Activated B cell treated with CpG ODN at 0.5 μM for 24 hours (primary cell): Measurements from ENCODE around the gene SUGCT. TPM values are rescaled to one million over a fixed set of nuclear protein-coding genes. Genes with fewer than 3 reads are reported as not detected.

Experiments
- ATAC-seq: fragments of 200-7000 bp; cut with Tn5 transposase; one replicate; pipeline ENCODE4 v1.10.0; 2021; ENCODE audit warnings: low read depth, mild to moderate bottlenecking, moderate library complexity
- CTCF ChIA-PET: fragments of 350-600 bp; sonication (Branson Sonifier 250); formaldehyde crosslinking; loops from one replicate; lab custom pipeline; 2021; ENCODE audit warnings: antibody characterized with exemption; lab: Charles Lee
- POLR2A ChIA-PET: fragments of 350-600 bp; sonication (Branson Sonifier 250); formaldehyde crosslinking; loops from one replicate; lab custom pipeline; 2021; ENCODE audit warnings: antibody characterized with exemption; lab: Charles Lee
- DNase-seq: peaks from one replicate; pipeline ENCODE4 v3.0.0; 2022
- H3K27ac Mint-ChIP-seq: one replicate; pipeline ENCODE4 v1.8.0; 2020; ENCODE audit warnings: mixed read lengths
- H3K27me3 Mint-ChIP-seq: one replicate; pipeline ENCODE4 v1.8.0; 2021; ENCODE audit warnings: mixed read lengths
- H3K36me3 Mint-ChIP-seq: one replicate; pipeline ENCODE4 v1.8.0; 2021; ENCODE audit warnings: low read depth, mixed read lengths
- H3K4me1 Mint-ChIP-seq: one replicate; pipeline ENCODE4 v1.8.0; 2021; ENCODE audit warnings: mixed read lengths
- H3K4me3 Mint-ChIP-seq: one replicate; pipeline ENCODE4 v1.8.0; 2020; ENCODE audit warnings: mild to moderate bottlenecking, mixed read lengths
- H3K9me3 Mint-ChIP-seq: one replicate; pipeline ENCODE4 v1.8.0; 2020; ENCODE audit warnings: mixed read lengths
- CTCF ChIP-seq: fragments of 200-600 bp; IDR thresholded peaks from one replicate; pipeline ENCODE4 v1.8.0; 2022; ENCODE audit warnings: antibody characterized with exemption, mild to moderate bottlenecking
- intact Hi-C: fragments of 100-400 bp; cut with micrococcal nuclease; formaldehyde crosslinking; loops from one replicate; pipeline ENCODE4 v1.15.1; 2024
- total RNA-seq: library from RNA; stranded (reverse); gene quantifications from 2 replicates; pipeline ENCODE4 v1.2.3, GENCODE V29; 2022

SUGCT gene
- total RNA-seq, 1 donor from 2014 or later: 1.3 TPM

GRCh38 chr7:40723829-40724228 is 589.0 kb downstream of the SUGCT start:
- Mint-ChIP-seq H3K27ac (no peak overlapping the region), H3K36me3 (no peaks in the 10 kb centered on the region), H3K4me1 (no peaks in the 10 kb centered on the region), H3K9me3 (no peaks in the 10 kb centered on the region), H3K27me3 (no peaks in the 10 kb centered on the region), H3K4me3 (no peak overlapping the region)
- POLR2A ChIA-PET: no interaction called here
- intact Hi-C loops: no loop called here
- CTCF ChIA-PET: no interaction called here
- TF ChIP-seq CTCF: no peak
- no peak for ATAC-seq
- DNase-seq: no peak

GRCh38 chr7:40726559-40726958 is 591.8 kb downstream of the SUGCT start:
- intact Hi-C loops: no loop called here
- DNase-seq (no peak), ATAC-seq (no peak)
- no peak for TF ChIP-seq CTCF
- Mint-ChIP-seq H3K27me3 (no peaks in the 10 kb centered on the region), H3K4me1 (no peaks in the 10 kb centered on the region), H3K9me3 (peaks cover 2% of the 10 kb centered on the region), H3K27ac (no peak overlapping the region), H3K36me3 (no peaks in the 10 kb centered on the region), H3K4me3 (no peak overlapping the region)
- POLR2A ChIA-PET: no interaction called here
- CTCF ChIA-PET: no interaction called here

- Mint-ChIP-seq H3K27me3 (no peaks in the 10 kb centered on the region), H3K9me3 (peaks cover 2% of the 10 kb centered on the region), H3K4me3 (no peak overlapping the region), H3K27ac (no peak overlapping the region), H3K36me3 (no peaks in the 10 kb centered on the region), H3K4me1 (no peaks in the 10 kb centered on the region)
- ChIA-PET POLR2A (no interaction called here), CTCF (no interaction called here)
- ATAC-seq (no peak), DNase-seq (no peak)
- TF ChIP-seq CTCF: no peak
- intact Hi-C loops: no loop called here
Observed at GRCh38 chr7:40733114-40733513, 598.3 kb downstream of the SUGCT start.

GRCh38 chr7:40733578-40733977 is 598.8 kb downstream of the SUGCT start:
- ChIA-PET POLR2A (no interaction called here), CTCF (no interaction called here)
- no peak overlapping the region for H3K27ac Mint-ChIP-seq
- ATAC-seq: no peak
- no peak for DNase-seq
- no peaks in the 10 kb centered on the region for H3K27me3 Mint-ChIP-seq
- no peaks in the 10 kb centered on the region for H3K4me1 Mint-ChIP-seq
- H3K9me3 Mint-ChIP-seq: peaks cover 2% of the 10 kb centered on the region
- TF ChIP-seq CTCF: no peak
- H3K4me3 Mint-ChIP-seq: no peak overlapping the region
- intact Hi-C loops: no loop called here
- no peaks in the 10 kb centered on the region for H3K36me3 Mint-ChIP-seq

- H3K4me3 Mint-ChIP-seq: no peak overlapping the region
- H3K9me3 Mint-ChIP-seq: peaks cover 2% of the 10 kb centered on the region
- H3K27me3 Mint-ChIP-seq: no peaks in the 10 kb centered on the region
- no peak overlapping the region for H3K27ac Mint-ChIP-seq
- POLR2A ChIA-PET: no interaction called here
- CTCF ChIA-PET: no interaction called here
- TF ChIP-seq CTCF: no peak
- no peaks in the 10 kb centered on the region for H3K4me1 Mint-ChIP-seq
- H3K36me3 Mint-ChIP-seq: no peaks in the 10 kb centered on the region
- ATAC-seq: no peak
- intact Hi-C loops: no loop called here
- DNase-seq: no peak
Observed at GRCh38 chr7:40739257-40739656, 604.5 kb downstream of the SUGCT start.
